HG02973 (cell line): Measurements from ENCODE around the gene FBLN2.

Experiments
- ATAC-seq: cut with Tn5 transposase; IDR thresholded peaks from one replicate; pipeline ENCODE4 v1.9.1; 2021; ENCODE audit warnings: moderate library complexity; ENCODE audit not compliant: unreplicated experiment

FBLN2 gene

GRCh38 chr3:13577181-13578121 is 28.5 kb downstream of the FBLN2 start:
- no peak for ATAC-seq

- no peak for ATAC-seq
These were observed 29.3 kb downstream of the FBLN2 start for GRCh38 chr3:13578251-13578650.

DNA sequence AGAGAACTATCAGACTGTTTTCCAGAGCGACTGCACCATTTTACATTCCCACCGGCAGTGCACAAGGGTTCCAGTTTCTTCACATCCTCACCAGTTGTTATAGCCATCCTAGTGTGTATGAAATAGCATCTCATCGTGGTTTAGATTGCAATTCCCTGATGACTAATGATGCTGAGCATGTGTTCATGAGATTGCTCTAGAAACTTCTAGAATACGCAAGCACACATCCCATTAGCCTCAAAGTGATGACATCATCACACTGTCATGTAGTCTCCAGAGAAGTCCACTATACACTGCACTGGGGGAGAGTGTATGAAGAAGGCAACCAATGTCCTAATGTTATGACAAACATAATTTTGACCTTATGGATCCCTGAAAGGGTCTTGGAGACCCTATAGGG is 30.1 kb downstream of the FBLN2 start:
- ATAC-seq = no peak

- ATAC-seq = no peak
These were observed 31.5 kb downstream of the FBLN2 start for GRCh38 chr3:13580256-13581023.

DNA sequence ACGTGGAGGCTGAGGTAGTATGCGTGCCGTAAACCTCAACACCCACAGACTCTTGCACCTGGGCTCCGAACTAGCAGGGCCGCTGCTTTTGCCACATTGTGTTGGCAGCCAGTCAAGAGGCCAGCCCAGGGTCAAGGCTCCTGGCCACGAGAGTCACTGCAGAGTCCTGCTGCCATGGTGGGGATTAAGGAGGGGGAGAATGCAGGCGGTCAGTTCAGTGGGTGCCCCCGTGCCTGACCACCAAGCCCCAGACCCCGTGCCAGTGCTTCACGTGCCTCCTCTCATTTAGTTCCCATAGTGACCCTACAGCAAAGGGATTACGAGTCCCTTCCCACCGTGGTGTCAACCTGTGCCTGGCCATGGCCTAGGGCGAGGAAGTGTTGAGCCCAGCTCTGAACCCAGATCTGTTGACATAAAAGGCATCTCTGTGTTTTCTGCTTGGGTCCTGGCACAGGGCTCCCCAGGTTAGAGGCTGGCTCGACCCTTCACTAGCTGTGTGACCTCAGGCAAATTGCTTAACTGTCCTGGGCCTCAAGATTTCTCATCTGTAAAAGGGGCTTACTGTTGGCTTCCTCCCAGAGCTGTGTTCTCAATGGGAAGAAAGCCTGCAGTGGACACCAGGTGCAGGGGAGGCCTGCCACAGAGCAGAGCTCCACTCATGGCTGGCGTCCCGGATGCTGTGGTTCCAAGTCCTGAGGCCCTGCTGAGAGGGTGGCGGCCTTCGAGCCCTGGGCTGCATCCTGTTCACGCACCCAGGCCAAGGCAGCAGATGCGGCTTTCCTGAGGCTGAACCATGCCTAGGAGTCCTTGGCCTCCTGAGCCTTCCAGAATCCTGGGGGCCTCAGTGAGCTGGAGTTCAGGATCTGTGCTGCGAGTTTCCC is 32.8 kb downstream of the FBLN2 start:
- no peak for ATAC-seq

DNA sequence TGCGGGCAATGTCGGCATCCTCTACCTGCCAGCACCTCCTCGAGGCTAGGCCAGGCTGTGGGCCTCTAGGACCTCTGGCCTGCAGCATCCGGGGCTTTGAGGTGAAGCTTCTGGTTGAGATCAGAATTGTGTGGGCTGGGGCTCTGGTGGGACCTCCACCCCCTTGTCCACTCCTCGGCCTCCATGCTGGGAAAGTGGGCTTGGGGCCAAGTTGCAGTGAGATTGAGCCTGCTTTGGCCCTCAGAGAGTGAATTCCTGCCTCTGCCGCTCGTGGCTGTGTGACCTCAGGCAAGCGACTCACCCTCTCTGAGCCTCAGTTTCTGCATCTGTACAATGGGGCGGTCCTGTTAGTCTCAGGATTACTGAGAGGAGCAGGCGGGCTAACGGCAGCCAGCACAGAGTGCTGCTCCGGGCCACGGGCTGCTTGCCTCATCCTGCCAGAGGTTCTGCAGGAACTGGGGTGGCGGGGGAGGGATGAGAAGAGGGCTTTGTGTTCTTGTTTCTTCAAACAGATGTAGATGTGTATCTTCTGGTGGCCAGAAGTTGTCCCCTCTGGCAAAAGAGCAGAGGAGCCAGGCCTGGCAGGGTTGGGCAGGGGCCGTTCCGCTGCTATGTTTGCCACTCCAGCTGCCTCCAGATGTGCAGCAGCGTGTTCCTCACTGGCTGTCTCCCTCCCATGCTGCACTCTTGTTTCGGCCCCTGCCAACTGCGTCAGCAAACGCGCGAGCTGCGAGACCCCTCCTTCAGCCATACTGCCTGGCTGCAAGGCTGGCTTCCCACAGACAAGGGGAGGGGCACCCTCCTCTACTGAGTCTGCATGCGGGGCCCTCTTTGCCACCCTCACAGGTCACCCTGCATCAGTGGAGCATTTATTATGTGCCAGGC is 33.7 kb downstream of the FBLN2 start:
- no peak for ATAC-seq

- ATAC-seq = no peak
These were observed 34.6 kb downstream of the FBLN2 start for GRCh38 chr3:13583251-13584180.

DNA sequence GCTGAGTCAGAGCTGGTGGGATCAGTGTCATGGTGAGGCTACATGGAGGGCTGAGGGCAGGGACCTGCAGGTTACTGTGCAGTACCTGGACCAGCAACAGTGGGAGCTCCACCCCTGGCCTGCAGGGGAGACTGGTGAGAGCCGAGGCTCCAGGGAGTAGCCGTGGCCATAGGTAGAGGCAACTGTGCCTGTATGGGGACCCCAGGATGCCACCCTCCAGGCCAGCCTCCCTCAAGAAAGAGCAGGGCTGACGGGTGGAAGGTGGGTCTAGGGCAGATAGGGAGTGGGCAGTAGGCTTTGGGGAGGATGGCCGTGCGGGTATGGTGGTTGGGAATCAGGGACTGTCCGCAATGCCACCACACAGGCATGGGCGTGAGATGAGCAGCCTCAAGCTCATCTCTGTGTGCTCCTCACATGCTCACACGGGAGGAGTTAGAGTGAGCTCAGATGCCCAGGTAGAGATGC is 35.5 kb downstream of the FBLN2 start:
- no peak for ATAC-seq

DNA sequence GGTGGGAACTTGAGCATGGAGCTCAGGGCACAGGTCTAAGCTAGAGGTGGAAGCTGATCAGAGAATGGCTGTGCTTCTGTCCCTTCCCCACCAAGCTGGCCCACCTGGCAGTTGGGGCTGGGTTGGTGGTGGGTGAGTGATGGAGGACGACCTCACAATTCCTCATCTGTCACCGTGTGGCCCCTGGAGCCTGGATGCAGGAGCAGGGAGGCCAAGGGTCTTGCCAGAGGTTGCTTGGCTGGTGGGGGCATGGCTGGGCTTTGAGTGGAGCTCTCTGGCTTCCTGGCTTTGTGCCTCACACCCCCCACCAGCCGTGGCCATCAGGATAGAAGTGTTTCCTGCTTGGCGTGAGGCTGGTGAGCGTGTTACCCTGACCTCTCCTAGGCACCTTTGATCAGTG is 36.0 kb downstream of the FBLN2 start:
- ATAC-seq = no peak

GRCh38 chr3:13587442-13587841 is 38.5 kb downstream of the FBLN2 start:
- no peak for ATAC-seq

DNA sequence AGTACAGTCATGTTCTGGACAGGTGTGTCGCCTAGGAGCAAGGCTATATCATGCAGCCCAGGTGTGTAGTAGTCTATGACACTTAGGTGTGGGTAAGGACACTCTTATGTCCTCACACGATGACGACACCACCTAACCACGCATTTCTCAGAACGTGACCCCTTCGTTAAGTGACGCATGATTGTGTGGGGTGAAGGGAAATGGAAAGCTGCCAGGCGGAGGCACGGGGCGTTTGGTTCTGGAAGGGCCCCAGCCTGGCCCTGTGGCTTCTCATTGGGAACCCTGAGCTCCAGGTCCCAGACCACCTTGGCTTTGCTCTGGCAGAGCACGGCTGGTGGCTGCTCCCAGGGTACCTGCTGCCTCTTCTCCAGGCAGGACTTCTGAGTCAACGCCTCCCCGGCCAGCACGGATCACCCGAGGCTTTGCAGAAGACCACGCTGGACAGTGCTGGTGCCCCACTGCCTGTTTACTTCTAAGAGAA is 39.3 kb downstream of the FBLN2 start:
- ATAC-seq = no peak

GRCh38 chr3:13588993-13589392 is 40.1 kb downstream of the FBLN2 start:
- no peak for ATAC-seq

DNA sequence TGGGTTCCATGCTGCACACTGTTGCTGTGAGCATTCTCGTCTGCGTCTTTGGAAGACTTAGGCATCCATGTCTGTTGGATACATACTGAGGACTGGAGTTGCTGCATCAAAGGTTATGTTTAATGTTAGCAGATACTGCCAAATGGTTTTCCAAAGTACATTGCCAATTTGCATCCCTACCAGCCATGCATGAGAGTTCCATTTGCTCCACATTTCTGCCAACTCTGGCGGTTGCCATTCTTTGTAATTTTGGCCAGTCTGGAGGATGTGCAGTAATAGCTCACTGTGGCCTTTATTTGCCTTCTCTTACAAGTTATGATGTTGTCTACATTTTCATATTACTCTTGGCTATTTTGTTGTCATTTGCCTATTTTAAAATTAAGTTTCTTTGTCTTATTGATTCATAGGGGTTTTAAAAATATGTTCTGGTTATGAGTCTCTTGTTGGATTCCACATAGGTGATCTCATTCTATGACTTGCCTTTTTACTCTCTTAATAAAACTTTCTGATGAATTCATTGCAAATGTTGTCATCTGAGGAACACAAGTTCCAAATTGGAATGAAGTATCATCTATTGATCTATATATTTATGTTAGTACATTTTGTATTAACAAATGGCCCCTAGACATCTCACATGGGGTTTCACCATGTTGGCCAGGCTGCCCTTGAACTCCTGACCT is 42.1 kb downstream of the FBLN2 start:
- ATAC-seq = no peak

- no peak for ATAC-seq
These were observed 44.7 kb downstream of the FBLN2 start for GRCh38 chr3:13593615-13594014.

- no peak for ATAC-seq
These were observed 45.2 kb downstream of the FBLN2 start for GRCh38 chr3:13594146-13594545.

DNA sequence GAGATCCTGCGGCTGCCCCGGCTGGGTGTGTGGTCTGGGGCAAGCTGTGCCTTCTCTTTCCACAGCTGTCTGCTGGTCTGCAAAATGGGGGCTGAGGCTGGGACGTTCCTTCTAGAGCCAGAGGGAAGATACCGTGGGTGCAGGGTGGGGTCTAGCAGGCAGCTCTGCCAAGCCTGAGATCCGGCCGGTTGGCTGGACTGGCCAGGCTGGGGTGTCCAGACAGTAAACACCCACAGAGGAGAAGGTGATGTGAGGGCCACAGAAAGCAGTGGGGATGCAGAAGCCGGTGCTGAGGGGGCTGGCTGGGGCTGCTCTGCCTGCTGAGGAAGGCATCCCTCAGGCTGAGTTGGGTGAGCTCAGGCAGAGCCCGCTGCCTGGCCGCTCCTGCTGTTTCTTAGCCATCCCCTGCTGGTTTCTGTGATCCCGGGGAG is 46.1 kb downstream of the FBLN2 start:
- no peak for ATAC-seq

- ATAC-seq = no peak
These were observed 46.6 kb downstream of the FBLN2 start for GRCh38 chr3:13595485-13595884.
